NCI-H510A treated with DMSO at 0.1 percent for 48 hours (cell line): ENCODE data around the gene TMEM106C.
"Not testable (repeated sequence)": the region's sequence is repeated elsewhere in the genome, so short reads cannot be mapped to it uniquely, and the experiment has no call there.

Experiments
- DNase-seq: peaks from one replicate; lab custom pipeline; 2025; lab: John Stamatoyannopoulos, UW

The TMEM106C gene

GRCh38 chr12:47949441-47950341 lies 13.7 kb upstream of the TMEM106C start:
- peak; percentile 69 for DNase-seq

GRCh38 chr12:47950856-47951468 lies 12.4 kb upstream of the TMEM106C start:
- DNase-seq, result no peak

GRCh38 chr12:47954058-47954457 lies 9.3 kb upstream of the TMEM106C start:
- DNase-seq, result no peak

GRCh38 chr12:47954467-47955045 lies 8.8 kb upstream of the TMEM106C start:
- no peak for DNase-seq

GRCh38 chr12:47955059-47955458 lies 8.3 kb upstream of the TMEM106C start:
- DNase-seq, result no peak

GRCh38 chr12:47957671-47958070 lies 5.7 kb upstream of the TMEM106C start:
- not testable (repeated sequence) for DNase-seq

GRCh38 chr12:47962198-47962597 lies 1.2 kb upstream of the TMEM106C start:
- DNase-seq, result no peak

GRCh38 chr12:47964106-47964728 lies 821 bp downstream of the TMEM106C start:
- peak; percentile 51 for DNase-seq

GRCh38 chr12:47965581-47965980 lies 2.2 kb downstream of the TMEM106C start:
- no peak for DNase-seq

- no peak for DNase-seq
These were observed 4.3 kb downstream of the TMEM106C start for GRCh38 chr12:47967461-47968321.

- DNase-seq, result no peak
These were observed 6.4 kb downstream of the TMEM106C start for GRCh38 chr12:47969845-47970244.

- no peak for DNase-seq
These were observed 7.4 kb downstream of the TMEM106C start for GRCh38 chr12:47970843-47971242.

- no peak for DNase-seq
These were observed 9.5 kb downstream of the TMEM106C start for GRCh38 chr12:47972895-47973294.

- DNase-seq, result no peak
These were observed 10.5 kb downstream of the TMEM106C start for GRCh38 chr12:47973870-47974269.

GRCh38 chr12:47975036-47975620 lies 11.7 kb downstream of the TMEM106C start:
- DNase-seq, result no peak

- DNase-seq, result no peak
These were observed 12.4 kb downstream of the TMEM106C start for GRCh38 chr12:47975816-47976215.

- no peak for DNase-seq
These were observed 13.8 kb downstream of the TMEM106C start for GRCh38 chr12:47977046-47977771.

GRCh38 chr12:47977772-47978597 lies 14.6 kb downstream of the TMEM106C start:
- no peak for DNase-seq

GRCh38 chr12:47978598-47978873 lies 15.1 kb downstream of the TMEM106C start:
- DNase-seq, result no peak

GRCh38 chr12:47979166-47979565 lies 15.8 kb downstream of the TMEM106C start:
- no peak for DNase-seq
